Measurements from ENCODE around the gene DNAH9. TPM values are rescaled to one million over a fixed set of nuclear protein-coding genes. Genes with fewer than 3 reads are reported as not detected.

The DNAH9 gene
- total and polyA plus RNA-seq, 11 donors, result 0.07 to 2.3 (median 0.49) TPM; not detected in 7

DNA sequence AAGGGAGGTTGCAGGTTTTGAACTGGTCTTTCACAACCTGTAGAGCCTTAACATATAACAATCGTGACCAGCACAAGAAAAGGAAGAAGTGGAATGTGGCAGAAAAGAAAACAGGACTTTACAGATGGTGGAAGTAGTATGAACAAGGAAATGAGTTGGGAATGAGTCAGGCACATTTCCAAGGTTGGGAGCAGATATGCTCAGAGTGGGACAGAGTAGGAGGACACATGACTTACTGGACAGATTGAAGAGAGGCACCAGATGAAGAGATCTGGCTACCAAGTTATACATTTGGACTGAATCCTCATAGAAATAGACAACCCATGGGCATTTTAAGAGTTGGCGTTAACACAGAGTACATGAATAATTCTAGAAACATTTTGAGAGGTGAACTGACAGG lies 303.7 kb downstream of the DNAH9 start:
- no peak for DNase-seq
- WGBS, 4 donors, result 90 to 91% (median 91%) methylated on average over 2 of the region's 2 CpGs

GRCh38 chr17:11908711-11909146 lies 310.5 kb downstream of the DNAH9 start:
- H3K36me3 ChIP-seq, result no peaks in the 10 kb centered on the region
- peaks cover 0 to 31% (median 15%) of the 10 kb centered on the region in 12 donors for H3K9me3 ChIP-seq
- ATAC-seq (no peak), DNase-seq (no peak)
- H3K27me3 ChIP-seq, result no peaks in the 10 kb centered on the region
- H3K27ac ChIP-seq, result no peak overlapping the region
- TF ChIP-seq POLR2A (IDR thresholded peaks at IDR 0.05) (no peak), CTCF (IDR thresholded peaks at IDR 0.05) (no peak)
- no peaks in the 10 kb centered on the region for H3K4me1 ChIP-seq
- H3K4me3 ChIP-seq, result no peak overlapping the region
- intact Hi-C loops (cut with DNase I), result no loop called here
- 30 to 38% (median 35%) methylated on average over 7 of the region's 7 CpGs for WGBS, 4 donors

More for the DNA sequence above, 303.7 kb downstream of the DNAH9 start:
- TF ChIP-seq POLR2A (IDR thresholded peaks at IDR 0.05) (no peak), CTCF (IDR thresholded peaks at IDR 0.05) (no peak)
- peaks cover 0 to 16% (median 0%) of the 10 kb centered on the region in 12 donors for H3K4me1 ChIP-seq
- no peaks in the 10 kb centered on the region for H3K9me3 ChIP-seq
- ATAC-seq, result no peak
- H3K27me3 ChIP-seq, result no peaks in the 10 kb centered on the region
- H3K27ac ChIP-seq, result no peak overlapping the region
- H3K4me3 ChIP-seq, result no peak overlapping the region
- intact Hi-C loops (cut with DNase I), result no loop called here
- H3K36me3 ChIP-seq, result no peaks in the 10 kb centered on the region

DNA sequence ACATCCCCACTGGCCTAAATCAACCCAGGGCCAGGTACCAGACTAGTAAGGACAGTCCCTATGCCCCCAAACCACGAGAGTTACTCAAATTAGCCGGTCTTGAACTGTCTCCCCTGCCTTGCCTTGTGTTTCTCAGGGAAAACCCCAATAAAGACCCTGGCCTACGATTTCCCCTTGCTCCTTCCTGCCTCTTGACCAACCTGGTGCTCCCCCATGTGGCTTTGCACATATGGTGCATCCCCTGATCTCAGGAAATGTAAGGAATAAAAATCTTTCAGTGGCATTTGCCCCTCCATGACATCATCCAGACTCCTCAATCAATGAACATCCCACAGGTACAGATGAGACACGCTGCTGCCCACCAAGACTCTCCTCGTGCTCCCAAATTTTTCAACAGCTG lies 311.1 kb downstream of the DNAH9 start:
- no peak overlapping the region for H3K27ac ChIP-seq
- no peaks in the 10 kb centered on the region for H3K4me1 ChIP-seq
- intact Hi-C loops (cut with DNase I), result no loop called here
- H3K4me3 ChIP-seq, result no peak overlapping the region
- H3K27me3 ChIP-seq, result no peaks in the 10 kb centered on the region
- no peak for DNase-seq
- ATAC-seq, result no peak
- no peaks in the 10 kb centered on the region for H3K36me3 ChIP-seq
- WGBS, 4 donors, result 54 to 70% (median 60%) methylated on average over 5 of the region's 5 CpGs
- TF ChIP-seq CTCF (IDR thresholded peaks at IDR 0.05) (peak in 2 of 12 donors; percentile 9 to 10), POLR2A (IDR thresholded peaks at IDR 0.05) (no peak)
- peaks cover 0 to 31% (median 15%) of the 10 kb centered on the region in 12 donors for H3K9me3 ChIP-seq

- intact Hi-C loops (cut with DNase I), result no loop called here
- 14 to 20% (median 18%) methylated on average over 2 of the region's 2 CpGs for WGBS, 4 donors
- ATAC-seq (no peak), DNase-seq (no peak)
- H3K36me3 ChIP-seq, result no peaks in the 10 kb centered on the region
- no peaks in the 10 kb centered on the region for H3K4me1 ChIP-seq
- no peak overlapping the region for H3K4me3 ChIP-seq
- no peaks in the 10 kb centered on the region for H3K27me3 ChIP-seq
- TF ChIP-seq POLR2A (IDR thresholded peaks at IDR 0.05) (no peak), CTCF (IDR thresholded peaks at IDR 0.05) (no peak)
- H3K27ac ChIP-seq, result no peak overlapping the region
- peaks cover 0 to 22% (median 13%) of the 10 kb centered on the region in 12 donors for H3K9me3 ChIP-seq
These were observed 317.8 kb downstream of the DNAH9 start for GRCh38 chr17:11916091-11916490.
